Naive B cell (primary cell): ENCODE data around the gene IFT27. TPM values are rescaled to one million over a fixed set of nuclear protein-coding genes. Genes with fewer than 3 reads are reported as not detected.

Experiments used
- ATAC-seq, 2 donors: fragments of 150-1000 bp; cut with Tn5 transposase; 2 replicates each; pipeline ENCODE4 v1.10.0; 2021; ENCODE audit warnings: low read depth in 2 of 2, mild to moderate bottlenecking in 2 of 2, moderate library complexity in 2 of 2
- DNase-seq: peaks from one replicate; pipeline ENCODE4 v3.0.0; 2022
- H3K27ac Mint-ChIP-seq, 6 donors: one replicate each; pipeline ENCODE4 v1.8.0; 2020 to 2022; ENCODE audit warnings: mild to moderate bottlenecking in 6 of 6, mixed read lengths in 6 of 6, moderate library complexity in 5 of 6, inconsistent platforms in 2 of 6
- H3K27me3 Mint-ChIP-seq, 3 donors: one replicate each; pipeline ENCODE4 v1.8.0; 2021 to 2022; ENCODE audit warnings: mixed read lengths in 3 of 3, mild to moderate bottlenecking in 1 of 3
- H3K36me3 Mint-ChIP-seq, 2 donors: one replicate each; pipeline ENCODE4 v1.8.0; 2020 to 2022; ENCODE audit warnings: mixed read lengths in 2 of 2, inconsistent platforms in 1 of 2, mild to moderate bottlenecking in 1 of 2
- H3K4me1 Mint-ChIP-seq, 3 donors: one replicate each; pipeline ENCODE4 v1.8.0; 2020 to 2022; ENCODE audit warnings: mixed read lengths in 3 of 3, inconsistent platforms in 1 of 3, mild to moderate bottlenecking in 1 of 3, moderate library complexity in 1 of 3
- H3K4me3 Mint-ChIP-seq, 8 donors: one replicate each; pipeline ENCODE4 v1.8.0; 2020 to 2022; ENCODE audit warnings: mild to moderate bottlenecking in 8 of 8, mixed read lengths in 8 of 8, moderate library complexity in 8 of 8, inconsistent platforms in 2 of 8
- H3K9me3 Mint-ChIP-seq, 7 donors: one replicate each; pipeline ENCODE4 v1.8.0; 2020 to 2022; ENCODE audit warnings: mixed read lengths in 7 of 7, mild to moderate bottlenecking in 5 of 7, inconsistent platforms in 2 of 7, moderate library complexity in 1 of 7
- polyA plus RNA-seq, 6 donors: library from polyadenylated mRNA; unstranded; fragments of 300-500 nt; fragmentation: Illumina TruSeq; gene quantifications; one replicate each; pipeline ENCODE4 v1.2.3, GENCODE V29; 2021; ENCODE audit warnings: low read depth in 6 of 6

IFT27 gene
- polyA plus RNA-seq, 6 donors from 2014 or later = 7.2 to 15.9 (median 11.6) TPM

DNA sequence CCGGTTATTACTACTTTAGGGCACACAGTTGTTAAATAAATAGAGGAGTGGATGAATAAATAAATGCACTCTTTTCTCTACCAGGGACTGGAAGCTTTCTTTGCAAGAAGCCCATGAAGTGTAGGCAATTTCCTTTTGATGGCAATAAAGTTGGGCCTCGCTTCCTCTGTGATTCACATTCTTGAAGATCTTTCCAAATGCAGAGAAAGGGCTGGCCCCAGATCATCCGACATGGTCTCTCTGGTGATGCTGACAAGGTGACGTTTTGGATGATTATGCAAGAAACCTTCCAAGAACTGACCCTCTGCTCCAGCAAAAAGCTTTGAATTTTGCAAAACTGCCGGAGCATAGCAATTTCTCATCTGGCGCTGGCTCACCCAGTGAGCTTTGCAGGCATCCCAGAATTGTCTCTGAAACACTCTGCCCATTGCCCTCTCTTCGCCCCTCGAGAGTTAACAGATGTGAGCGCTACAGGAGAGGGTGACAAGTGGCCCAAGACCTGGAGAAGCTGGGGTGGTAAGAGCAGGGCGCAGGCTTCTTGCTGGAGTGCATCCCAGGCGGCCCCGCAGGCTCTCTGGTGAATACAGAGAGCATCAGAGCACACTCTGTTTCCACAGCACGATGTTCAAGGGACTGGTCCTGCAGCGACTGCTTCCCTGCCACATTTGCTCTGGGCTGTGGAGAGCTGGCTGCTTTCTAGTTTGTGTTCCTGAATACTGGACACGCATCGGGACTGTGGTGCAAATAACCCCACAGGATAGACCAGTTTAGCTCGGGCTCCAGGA, 11.5 kb upstream of the IFT27 start:
- H3K9me3 Mint-ChIP-seq = no peaks in the 10 kb centered on the region
- H3K36me3 Mint-ChIP-seq = no peaks in the 10 kb centered on the region
- ATAC-seq = no peak
- H3K27me3 Mint-ChIP-seq = peaks cover 17 to 47% (median 34%) of the 10 kb centered on the region in 3 donors
- no peak overlapping the region for H3K27ac Mint-ChIP-seq
- H3K4me1 Mint-ChIP-seq = peaks cover 2 to 5% (median 5%) of the 10 kb centered on the region in 3 donors
- no peak for DNase-seq
- H3K4me3 Mint-ChIP-seq = no peak overlapping the region

- Mint-ChIP-seq H3K4me3 (peak overlapping the region in 2 of 8 donors; percentile 12 to 14), H3K27ac (peak overlapping the region in 3 of 6 donors; percentile 57 to 75 (median 69)), H3K27me3 (peaks cover 7 to 36% (median 28%) of the 10 kb centered on the region in 3 donors), H3K4me1 (peaks cover 9 to 13% (median 9%) of the 10 kb centered on the region in 3 donors), H3K36me3 (no peaks in the 10 kb centered on the region), H3K9me3 (no peaks in the 10 kb centered on the region)
- DNase-seq = no peak
- no peak for ATAC-seq
Observed at GRCh38 chr22:36783743-36784142, 7.8 kb upstream of the IFT27 start.

DNA sequence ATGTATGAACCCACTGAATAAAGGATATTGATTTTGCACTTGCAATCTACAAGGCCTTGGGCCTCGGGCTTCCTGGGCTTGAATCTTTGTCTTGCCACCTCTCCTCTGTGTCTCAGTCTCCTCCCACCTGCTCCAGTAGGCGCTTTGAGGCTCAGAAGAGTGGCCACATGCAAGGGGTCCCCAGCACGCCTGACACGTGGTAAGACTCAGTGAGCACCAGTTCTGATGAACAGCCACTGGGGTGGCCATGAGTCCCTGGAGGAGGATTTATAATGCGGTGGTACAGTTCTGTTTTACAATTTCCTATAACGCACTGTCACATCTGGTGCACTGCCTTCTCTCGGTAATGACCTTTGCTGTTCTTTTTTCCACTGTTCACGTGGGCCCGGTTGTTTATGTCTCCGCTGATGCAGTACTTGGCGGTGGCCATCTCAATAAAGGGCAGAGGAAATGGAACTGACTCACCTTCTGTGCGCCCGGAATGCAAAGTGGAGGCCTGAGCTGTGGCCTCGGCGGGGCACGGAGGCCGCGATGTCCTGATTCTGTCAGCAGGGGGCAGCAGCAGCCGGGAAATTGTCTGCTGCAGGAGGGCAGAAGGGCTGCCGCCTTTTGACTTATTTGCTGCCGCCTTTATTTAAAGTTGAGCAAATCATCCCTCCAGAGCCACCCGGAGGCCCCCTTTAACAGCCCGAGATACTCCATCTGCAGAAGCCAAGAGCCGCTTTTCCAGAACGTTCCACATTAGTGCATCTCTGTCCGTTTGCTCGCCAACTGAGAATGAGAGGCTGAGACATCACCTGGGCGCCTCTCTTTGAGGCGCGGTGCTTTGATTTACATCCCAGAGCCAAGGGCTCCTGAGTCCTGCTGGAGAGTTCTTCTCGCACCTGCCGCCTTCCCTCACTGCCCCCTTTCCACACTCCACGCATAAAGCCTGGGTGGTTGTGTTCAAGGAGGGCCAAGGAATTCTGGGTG, 6.0 kb upstream of the IFT27 start:
- Mint-ChIP-seq H3K4me3 (no peak overlapping the region), H3K9me3 (no peaks in the 10 kb centered on the region), H3K4me1 (peaks cover 9 to 14% (median 13%) of the 10 kb centered on the region in 3 donors), H3K27ac (peak overlapping the region in 4 of 6 donors; percentile 24 to 92 (median 63)), H3K27me3 (peaks cover 7 to 36% (median 28%) of the 10 kb centered on the region in 3 donors), H3K36me3 (no peaks in the 10 kb centered on the region)
- peak; percentile 77 for DNase-seq
- ATAC-seq = peak; percentile 88 to 98

- peaks cover 0 to 5% (median 1%) of the 10 kb centered on the region in 3 donors for H3K27me3 Mint-ChIP-seq
- no peak for DNase-seq
- H3K27ac Mint-ChIP-seq = peak overlapping the region in 2 of 6 donors; percentile 2 to 86
- ATAC-seq = no peak
- peaks cover 18 to 31% (median 28%) of the 10 kb centered on the region in 3 donors for H3K4me1 Mint-ChIP-seq
- H3K36me3 Mint-ChIP-seq = no peaks in the 10 kb centered on the region
- H3K4me3 Mint-ChIP-seq = peak overlapping the region in 4 of 8 donors; percentile 41 to 53 (median 42)
- H3K9me3 Mint-ChIP-seq = peaks cover 0 to 1% (median 0%) of the 10 kb centered on the region in 7 donors
Observed at GRCh38 chr22:36778020-36778419, 2.1 kb upstream of the IFT27 start.

DNA sequence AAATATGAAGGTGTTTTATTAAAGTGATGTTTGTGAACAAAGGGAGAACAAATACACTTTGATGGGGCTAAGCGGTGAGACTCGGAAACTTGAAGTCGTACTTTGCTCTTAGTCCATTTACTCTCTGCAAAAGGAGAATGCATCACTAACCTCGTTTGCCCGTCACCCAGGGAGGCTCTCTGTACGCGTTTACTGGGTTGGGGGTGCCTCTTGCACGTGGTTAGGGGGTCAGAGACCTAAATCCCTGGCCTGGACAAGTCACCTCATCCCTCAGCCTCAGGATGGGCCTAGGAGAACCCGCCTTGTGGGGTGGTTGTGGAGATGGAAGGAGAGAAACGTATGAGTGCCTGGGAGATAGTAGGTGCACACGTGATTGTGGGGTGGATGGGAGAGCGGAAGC, 803 bp upstream of the IFT27 start:
- Mint-ChIP-seq H3K9me3 (peaks cover 0 to 1% (median 0%) of the 10 kb centered on the region in 7 donors), H3K27me3 (no peaks in the 10 kb centered on the region), H3K27ac (peak overlapping the region; percentile 96 to 99 (median 98)), H3K4me1 (peaks cover 13 to 24% (median 17%) of the 10 kb centered on the region in 3 donors), H3K36me3 (peaks cover 0 to 6% of the 10 kb centered on the region in 2 donors), H3K4me3 (peak overlapping the region; percentile 88 to 96 (median 94))
- ATAC-seq (no peak), DNase-seq (no peak)

DNA sequence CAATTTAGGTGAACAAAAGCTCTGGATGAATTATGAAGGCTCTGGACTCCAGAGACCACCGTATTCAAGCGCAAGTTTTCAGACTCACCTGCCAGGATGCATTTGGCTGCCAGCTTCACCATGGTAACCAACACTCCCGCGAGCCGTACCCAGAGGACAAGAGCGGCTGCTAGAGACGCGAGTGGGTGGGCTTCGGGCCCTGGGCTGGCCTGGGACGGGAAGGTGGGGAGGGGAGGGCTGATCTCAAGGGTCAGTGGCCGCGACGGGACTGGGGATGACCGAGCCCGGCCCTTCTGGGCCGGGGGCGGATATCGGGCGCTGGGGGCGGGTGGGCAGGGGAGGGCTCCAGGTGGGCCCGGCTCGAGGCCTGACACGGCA, 344 bp downstream of the IFT27 start:
- peak; percentile 49 for DNase-seq
- peaks cover 22 to 30% (median 24%) of the 10 kb centered on the region in 3 donors for H3K4me1 Mint-ChIP-seq
- H3K36me3 Mint-ChIP-seq = peaks cover 0 to 11% of the 10 kb centered on the region in 2 donors
- peaks cover 0 to 6% (median 0%) of the 10 kb centered on the region in 3 donors for H3K27me3 Mint-ChIP-seq
- H3K9me3 Mint-ChIP-seq = peaks cover 0 to 1% (median 0%) of the 10 kb centered on the region in 7 donors
- peak overlapping the region; percentile 88 to 96 (median 94) for H3K4me3 Mint-ChIP-seq
- peak overlapping the region; percentile 96 to 99 (median 98) for H3K27ac Mint-ChIP-seq
- ATAC-seq = peak; percentile 10

GRCh38 chr22:36773935-36774334, 2.0 kb downstream of the IFT27 start:
- peaks cover 0 to 1% (median 0%) of the 10 kb centered on the region in 7 donors for H3K9me3 Mint-ChIP-seq
- ATAC-seq (no peak), DNase-seq (no peak)
- H3K27ac Mint-ChIP-seq = peak overlapping the region in 2 of 6 donors; percentile 26 to 38
- peaks cover 0 to 10% (median 0%) of the 10 kb centered on the region in 3 donors for H3K27me3 Mint-ChIP-seq
- H3K4me3 Mint-ChIP-seq = peak overlapping the region in 3 of 8 donors; percentile 28 to 55 (median 51)
- peaks cover 0 to 14% of the 10 kb centered on the region in 2 donors for H3K36me3 Mint-ChIP-seq
- H3K4me1 Mint-ChIP-seq = peaks cover 26 to 39% (median 32%) of the 10 kb centered on the region in 3 donors

GRCh38 chr22:36772451-36772850, 3.5 kb downstream of the IFT27 start:
- no peak for ATAC-seq
- Mint-ChIP-seq H3K4me3 (peak overlapping the region in 1 of 8 donors; percentile 54), H3K9me3 (peaks cover 0 to 1% (median 0%) of the 10 kb centered on the region in 7 donors), H3K4me1 (peaks cover 26 to 37% (median 32%) of the 10 kb centered on the region in 3 donors), H3K36me3 (peaks cover 0 to 20% of the 10 kb centered on the region in 2 donors), H3K27ac (no peak overlapping the region), H3K27me3 (peaks cover 0 to 10% (median 0%) of the 10 kb centered on the region in 3 donors)
- DNase-seq = no peak

- Mint-ChIP-seq H3K27me3 (peaks cover 0 to 10% (median 0%) of the 10 kb centered on the region in 3 donors), H3K9me3 (peaks cover 0 to 1% (median 0%) of the 10 kb centered on the region in 7 donors), H3K4me3 (peak overlapping the region in 2 of 8 donors; percentile 12 to 35), H3K4me1 (peaks cover 21 to 31% (median 30%) of the 10 kb centered on the region in 3 donors), H3K27ac (peak overlapping the region in 1 of 6 donors; percentile 90), H3K36me3 (peaks cover 0 to 20% of the 10 kb centered on the region in 2 donors)
- ATAC-seq (no peak), DNase-seq (no peak)
Observed at GRCh38 chr22:36771356-36772063, 4.4 kb downstream of the IFT27 start.

GRCh38 chr22:36770513-36771231, 5.2 kb downstream of the IFT27 start:
- peak overlapping the region in 1 of 8 donors; percentile 41 for H3K4me3 Mint-ChIP-seq
- no peak overlapping the region for H3K27ac Mint-ChIP-seq
- peaks cover 0 to 20% of the 10 kb centered on the region in 2 donors for H3K36me3 Mint-ChIP-seq
- ATAC-seq (no peak), DNase-seq (no peak)
- no peaks in the 10 kb centered on the region for H3K9me3 Mint-ChIP-seq
- H3K27me3 Mint-ChIP-seq = peaks cover 0 to 10% (median 0%) of the 10 kb centered on the region in 3 donors
- H3K4me1 Mint-ChIP-seq = peaks cover 17 to 28% (median 26%) of the 10 kb centered on the region in 3 donors

- H3K36me3 Mint-ChIP-seq = peaks cover 5 to 20% of the 10 kb centered on the region in 2 donors
- no peak overlapping the region for H3K4me3 Mint-ChIP-seq
- peaks cover 11 to 22% (median 20%) of the 10 kb centered on the region in 3 donors for H3K4me1 Mint-ChIP-seq
- no peak for ATAC-seq
- H3K9me3 Mint-ChIP-seq = no peaks in the 10 kb centered on the region
- DNase-seq = no peak
- H3K27ac Mint-ChIP-seq = peak overlapping the region in 2 of 6 donors; percentile 43 to 73
- peaks cover 0 to 10% (median 0%) of the 10 kb centered on the region in 3 donors for H3K27me3 Mint-ChIP-seq
Observed at GRCh38 chr22:36769541-36770512, 6.1 kb downstream of the IFT27 start.
